BJ (cell line): Measurements from ENCODE around the gene BCORL1. TPM values are rescaled to one million over a fixed set of nuclear protein-coding genes. Genes with fewer than 3 reads are reported as not detected.
A peak's percentile ranks its signal among the peaks of the same experiment; 100 is the strongest.

Experiments
- CTCF ChIA-PET: fragments of 350-600 bp; formaldehyde crosslinking; extraction: SDS; loops from one replicate; lab custom pipeline; 2021; ENCODE audit warnings: antibody characterized with exemption, inconsistent platforms; lab: Yijun Ruan, JAX
- POLR2A ChIA-PET: fragments of 300-600 bp; sonication (Branson Sonifier 250); formaldehyde crosslinking; extraction: SDS; loops from one replicate; lab custom pipeline; 2021; ENCODE audit warnings: antibody characterized with exemption; lab: Charles Lee
- DNase-seq: peaks from one replicate; pipeline ENCODE4 v3.0.0-alpha.2; 2011; ENCODE audit warnings: low read depth
- H3K27me3 ChIP-seq: 2 replicates; pipeline ENCODE4 v1.6.0; 2011; ENCODE audit warnings: low read length; ENCODE audit not compliant: control insufficient read depth, insufficient read depth
- H3K36me3 ChIP-seq: 2 replicates; pipeline ENCODE4 v1.5.1; 2011; ENCODE audit warnings: low read length; ENCODE audit not compliant: control insufficient read depth, insufficient read depth
- H3K4me3 ChIP-seq: 2 replicates; pipeline ENCODE4 v1.5.1; 2011; ENCODE audit warnings: low read depth, mild to moderate bottlenecking, control low read depth, low read length
- polyA minus RNA-seq: library from RNA; depleted of rRNA, polyadenylated mRNA; stranded (reverse); fragments of >200 nt; gene quantifications from 2 replicates; pipeline ENCODE4 v1.2.3, GENCODE V29; 2011; rRNA and poly(A)+ RNA removed
- polyA plus RNA-seq: library from polyadenylated mRNA; depleted of rRNA; stranded (reverse); fragments of >200 nt; gene quantifications from 2 replicates; pipeline ENCODE4 v1.2.3, GENCODE V29; 2011; rRNA removed
- TF ChIP-seq, protein P1 (sequence below): IDR thresholded peaks from 2 replicates; pipeline ENCODE4 v1.5.1; 2011; ENCODE audit warnings: low read depth, mild to moderate bottlenecking, control low read depth, inconsistent platforms, low read length, moderate library complexity; ENCODE audit not compliant: insufficient read depth

BCORL1 gene
- polyA plus RNA-seq (0.76 and 1.5 TPM in 2 replicates), polyA minus RNA-seq (2.2 and 3.9 TPM in 2 replicates)

DNA sequence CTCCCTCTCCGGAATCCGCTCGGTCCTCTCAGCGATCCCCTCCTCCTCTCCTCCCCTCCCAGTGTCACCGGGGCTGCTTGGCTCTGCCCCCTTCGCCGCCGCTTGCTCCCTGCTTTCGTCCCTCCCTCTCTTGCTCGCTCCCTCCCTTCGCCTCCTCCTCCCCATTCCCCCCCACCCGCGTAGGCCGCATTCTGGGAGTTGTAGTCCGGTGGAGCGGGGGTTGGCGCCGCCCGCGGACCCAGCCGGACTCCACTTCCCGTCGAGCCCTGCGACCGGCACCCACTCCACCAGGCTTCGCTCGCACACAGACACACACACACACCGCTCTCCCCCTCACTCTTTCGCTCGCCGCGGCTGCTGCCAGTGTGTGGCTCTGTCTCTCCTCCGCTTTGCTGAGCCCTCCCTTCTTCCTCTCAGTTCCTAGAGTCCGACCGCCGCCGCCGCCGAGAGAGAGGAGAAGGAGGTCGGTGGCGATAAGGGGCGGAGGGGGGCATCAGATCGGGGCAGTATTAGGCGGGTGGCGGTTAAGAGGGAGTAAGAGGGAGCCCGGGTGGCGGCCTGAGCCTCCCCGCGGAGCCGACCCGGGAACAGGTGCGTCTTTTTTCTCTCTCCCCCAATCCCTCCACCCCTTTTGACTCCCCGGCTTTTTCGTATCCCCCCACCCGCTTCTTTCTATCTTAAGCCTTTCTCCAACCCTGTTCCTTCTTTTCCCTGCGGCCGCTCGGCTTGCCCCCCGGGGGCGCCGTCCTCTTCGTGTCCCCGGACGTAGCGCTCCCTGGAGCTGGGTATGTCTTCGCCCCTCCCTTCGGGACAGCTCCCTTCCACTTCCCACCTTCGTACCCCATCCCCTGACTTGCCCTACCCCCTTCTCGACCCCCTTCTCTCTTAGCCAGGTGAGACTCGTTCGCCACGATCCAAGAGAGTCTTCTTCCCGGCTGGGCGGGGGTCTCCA, at the start of gene BCORL1:
Gene BCORL1, plus strand, starts transcription at position 336 of the 952 bp plus-strand sequence. CDS start 22,597 bp downstream, outside the sequence.
- Histone ChIP-seq H3K36me3 (no peaks in the 10 kb centered on the region), H3K4me3 (peak within 1 kb of the TSS; percentile 48), H3K27me3 (no peaks in the 10 kb centered on the region)
- peak; percentile 66 for DNase-seq
- ChIA-PET POLR2A (no interaction called here), CTCF (no interaction called here)
- TF ChIP-seq, protein P1, sequence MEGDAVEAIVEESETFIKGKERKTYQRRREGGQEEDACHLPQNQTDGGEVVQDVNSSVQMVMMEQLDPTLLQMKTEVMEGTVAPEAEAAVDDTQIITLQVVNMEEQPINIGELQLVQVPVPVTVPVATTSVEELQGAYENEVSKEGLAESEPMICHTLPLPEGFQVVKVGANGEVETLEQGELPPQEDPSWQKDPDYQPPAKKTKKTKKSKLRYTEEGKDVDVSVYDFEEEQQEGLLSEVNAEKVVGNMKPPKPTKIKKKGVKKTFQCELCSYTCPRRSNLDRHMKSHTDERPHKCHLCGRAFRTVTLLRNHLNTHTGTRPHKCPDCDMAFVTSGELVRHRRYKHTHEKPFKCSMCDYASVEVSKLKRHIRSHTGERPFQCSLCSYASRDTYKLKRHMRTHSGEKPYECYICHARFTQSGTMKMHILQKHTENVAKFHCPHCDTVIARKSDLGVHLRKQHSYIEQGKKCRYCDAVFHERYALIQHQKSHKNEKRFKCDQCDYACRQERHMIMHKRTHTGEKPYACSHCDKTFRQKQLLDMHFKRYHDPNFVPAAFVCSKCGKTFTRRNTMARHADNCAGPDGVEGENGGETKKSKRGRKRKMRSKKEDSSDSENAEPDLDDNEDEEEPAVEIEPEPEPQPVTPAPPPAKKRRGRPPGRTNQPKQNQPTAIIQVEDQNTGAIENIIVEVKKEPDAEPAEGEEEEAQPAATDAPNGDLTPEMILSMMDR = no peak

DNA sequence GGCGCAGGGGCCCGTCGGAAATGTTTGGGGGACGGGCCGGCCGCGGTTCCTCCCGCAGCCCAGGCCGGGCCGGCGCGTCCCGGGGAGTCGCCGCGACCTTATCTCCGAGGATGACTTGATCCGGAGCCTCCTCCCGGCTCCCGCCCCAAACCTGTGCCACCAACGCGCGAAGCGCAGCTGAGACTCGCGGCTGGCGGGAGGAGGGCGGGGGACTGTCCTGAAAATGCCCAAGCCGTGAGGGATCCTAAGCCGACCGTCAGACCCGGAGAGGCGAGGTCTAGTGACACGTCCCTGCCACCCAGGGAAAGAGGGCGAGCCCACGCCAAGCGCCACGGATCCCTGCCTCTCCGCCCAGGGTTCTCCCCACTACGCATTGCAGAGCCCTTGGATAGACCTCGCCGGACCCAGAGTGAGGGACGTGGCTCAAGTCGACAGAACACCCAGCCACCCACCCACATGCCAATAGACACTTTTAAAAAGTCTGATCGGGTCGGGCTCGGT, 49.6 kb upstream of the BCORL1 start:
- H3K4me3 ChIP-seq = peak overlapping the region; percentile 30

DNA sequence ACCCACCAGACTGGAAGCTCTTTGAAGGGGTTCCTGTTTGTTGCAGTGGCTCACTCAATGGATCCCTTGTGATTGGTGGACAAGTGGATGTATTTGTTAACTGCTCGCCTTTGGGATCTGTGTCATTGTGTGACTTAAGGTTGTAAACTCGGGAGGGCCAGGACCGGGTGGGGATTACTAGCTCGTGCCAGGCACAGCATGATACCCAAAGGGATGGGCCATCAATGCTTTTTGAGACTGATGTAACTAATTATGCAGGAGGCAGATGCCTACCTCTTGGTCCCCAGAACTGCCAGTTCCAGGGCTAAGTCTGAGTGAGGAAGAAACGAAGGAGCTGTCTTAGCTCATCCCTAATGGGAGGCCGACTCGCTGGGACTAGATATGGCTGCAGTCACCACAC, 48.7 kb upstream of the BCORL1 start:
- Histone ChIP-seq H3K36me3 (no peaks in the 10 kb centered on the region), H3K27me3 (peaks cover 3% of the 10 kb centered on the region; the same call in 1 of the 2 replicates), H3K4me3 (no peak overlapping the region)
- TF ChIP-seq, protein P1 = no peak
- no peak for DNase-seq
- ChIA-PET CTCF (interaction anchor here (1.2 kb wide), 1 partner anchor 94 kb away, joined by 3 read pairs; no protein-coding TSS in a partner anchor), POLR2A (no interaction called here)

More for the DNA sequence above, 49.6 kb upstream of the BCORL1 start:
- POLR2A ChIA-PET = no interaction called here
- TF ChIP-seq, protein P1 = no peak
- no peak for DNase-seq
- H3K36me3 ChIP-seq = no peaks in the 10 kb centered on the region
- CTCF ChIA-PET = no interaction called here
- peaks cover 3% of the 10 kb centered on the region; the same call in 1 of the 2 replicates for H3K27me3 ChIP-seq

DNA sequence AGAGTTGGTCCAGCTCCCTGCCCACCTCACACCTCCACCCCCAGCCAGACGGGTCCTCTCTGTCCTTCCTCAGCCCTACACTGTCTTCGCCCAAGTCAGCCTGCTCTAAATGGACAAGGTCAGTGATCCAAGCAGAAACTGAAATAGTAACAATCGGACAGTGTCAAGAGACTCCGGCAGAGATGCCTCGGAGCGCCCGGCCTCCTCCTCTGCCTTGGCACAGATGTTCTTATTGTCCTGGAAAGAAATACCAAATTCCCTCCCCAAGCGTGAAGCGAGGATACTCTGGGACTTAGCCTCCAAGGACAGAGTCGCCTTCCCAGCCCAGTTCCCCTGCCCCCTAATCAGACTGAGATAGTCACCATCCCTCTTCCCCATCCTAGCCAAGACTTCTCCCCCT, 48.0 kb upstream of the BCORL1 start:
- peaks cover 3% of the 10 kb centered on the region; the same call in 1 of the 2 replicates for H3K27me3 ChIP-seq
- ChIA-PET POLR2A (no interaction called here), CTCF (interaction anchor here (1.2 kb wide), 1 partner anchor 94 kb away, joined by 3 read pairs; no protein-coding TSS in a partner anchor)
- no peak for DNase-seq
- no peaks in the 10 kb centered on the region for H3K36me3 ChIP-seq
- no peak overlapping the region for H3K4me3 ChIP-seq
- TF ChIP-seq, protein P1 = no peak

- no peak for DNase-seq
- Histone ChIP-seq H3K27me3 (peaks cover 3% of the 10 kb centered on the region; the same call in 1 of the 2 replicates), H3K4me3 (no peak overlapping the region), H3K36me3 (no peaks in the 10 kb centered on the region)
- POLR2A ChIA-PET = no interaction called here
- TF ChIP-seq, protein P1 = no peak
- CTCF ChIA-PET = no interaction called here
Measured at GRCh38 chrX:129934952-129935351, 47.5 kb upstream of the BCORL1 start.
